Tibial nerve (tissue), 4 donors: Measurements from ENCODE around the gene PBRM1.

Experiments
- CTCF ChIP-seq, 5 experiments: fragments of 200-600 bp in 3 of 5; fragments of 450-650 bp in 2 of 5; sonication (generic) in 3 of 5; IDR thresholded peaks; one replicate each; pipeline ENCODE4 v1.5.1; 2016 to 2019; ENCODE audit warnings: antibody characterized with exemption in 5 of 5, mild to moderate bottlenecking in 3 of 5, moderate library complexity in 2 of 5
- EP300 ChIP-seq, 2 donors: sonication (generic); formaldehyde crosslinking; IDR thresholded peaks; one replicate each; pipeline ENCODE4 v1.6.1; 2017; ENCODE audit warnings: antibody characterized with exemption in 2 of 2, mild to moderate bottlenecking in 1 of 2

- TF ChIP-seq CTCF (IDR thresholded peaks at IDR 0.05) (no peak), EP300 (IDR thresholded peaks at IDR 0.05) (no peak)
Observed at GRCh38 chr3:52663098-52663497, 22.6 kb downstream of the PBRM1 start.
